SK-N-MC (cell line): ENCODE measurements around the gene TBXA2R.

Source experiments
- EZH2 ChIP-seq: fragments of 200-600 bp; sonication (generic); IDR thresholded peaks from one replicate; pipeline ENCODE4 v1.6.1; 2017; ENCODE audit warnings: antibody characterized with exemption
- FOXP2 ChIP-seq: optimal IDR thresholded peaks from 2 replicates; pipeline ENCODE3; 2011; ENCODE audit warnings: mild to moderate bottlenecking, moderate library complexity; ENCODE audit not compliant: insufficient read depth; ENCODE audit errors: extremely low read length, control extremely low read depth
- POLR2AphosphoS5 ChIP-seq: IDR thresholded peaks from 2 replicates; pipeline ENCODE4 v1.6.1; 2012; ENCODE audit warnings: mild to moderate bottlenecking, low read depth, low read length, borderline replicate concordance

- TF ChIP-seq EZH2 (no peak), POLR2AphosphoS5 (no peak), FOXP2 (no peak)
Observed at GRCh38 chr19:3605361-3605760, 1.3 kb downstream of the TBXA2R start.
